HepG2 (cell line): ENCODE data around the gene ANKIB1.

Experiments used
- GABPB1 ChIP-seq: IDR thresholded peaks from 2 replicates; pipeline ENCODE4 v1.6.1; 2016; ENCODE audit warnings: mild to moderate bottlenecking, missing genetic modification reagents, moderate library complexity, missing compliant biosample characterization
- ZNF629 ChIP-seq: sonication (generic); formaldehyde crosslinking; conservative IDR thresholded peaks from 2 replicates; pipeline ENCODE4 v1.5.0; 2020; ENCODE audit warnings: missing genetic modification reagents

GRCh38 chr7:92447345-92448204 lies 201.8 kb downstream of the ANKIB1 start, which contains the start of gene GATAD1:
- TF ChIP-seq GABPB1 (CRISPR knock-in tag) = peak; percentile 97
- no peak for TF ChIP-seq ZNF629
